Neural progenitor cell (in vitro differentiated cells): ENCODE data around the gene OAS1. TPM values are rescaled to one million over a fixed set of nuclear protein-coding genes. Genes with fewer than 3 reads are reported as not detected.

Source experiments
- DNase-seq: peaks from one replicate; pipeline ENCODE4 v3.0.0-alpha.2; 2016; ENCODE audit warnings: low spot score
- H2AFZ ChIP-seq: fragments of 200-600 bp; sonication (generic); replicated peaks from 2 replicates; pipeline ENCODE4 v1.6.1; 2016; ENCODE audit warnings: antibody characterized with exemption
- H3F3A ChIP-seq: fragments of 200-600 bp; sonication (generic); 2 replicates; pipeline ENCODE4 v1.6.1; 2016; ENCODE audit warnings: antibody characterized with exemption, low read depth
- H3K27ac ChIP-seq: fragments of 200-600 bp; sonication (generic); 2 replicates; pipeline ENCODE4 v1.5.1; 2016; ENCODE audit warnings: mild to moderate bottlenecking
- H3K27me3 ChIP-seq: fragments of 200-600 bp; sonication (generic); 2 replicates; pipeline ENCODE4 v1.6.1; 2016; ENCODE audit warnings: mild to moderate bottlenecking, moderate library complexity
- H3K36me3 ChIP-seq: fragments of 200-600 bp; sonication (generic); 2 replicates; pipeline ENCODE4 v1.5.1; 2016
- H3K4me1 ChIP-seq: fragments of 200-600 bp; sonication (generic); 2 replicates; pipeline ENCODE4 v1.6.1; 2016; ENCODE audit warnings: mixed run types
- H3K4me2 ChIP-seq: fragments of 200-600 bp; sonication (generic); 2 replicates; pipeline ENCODE4 v1.6.1; 2016
- H3K4me3 ChIP-seq: fragments of 200-600 bp; sonication (generic); 2 replicates; pipeline ENCODE4 v1.5.1; 2016
- H3K79me2 ChIP-seq: fragments of 200-600 bp; sonication (generic); 2 replicates; pipeline ENCODE4 v1.6.1; 2016; ENCODE audit warnings: low read depth
- H3K9ac ChIP-seq: fragments of 200-600 bp; sonication (generic); 2 replicates; pipeline ENCODE4 v1.6.1; 2016
- H3K9me3 ChIP-seq: fragments of 200-600 bp; sonication (generic); 2 replicates; pipeline ENCODE4 v1.5.1; 2016; ENCODE audit warnings: low read depth
- H4K20me1 ChIP-seq: fragments of 200-600 bp; sonication (generic); 2 replicates; pipeline ENCODE4 v1.6.1; 2016; ENCODE audit warnings: low read depth
- H3K27ac Mint-ChIP-seq: 3 replicates; pipeline ENCODE4 v1.8.0; 2021; ENCODE audit warnings: mixed read lengths
- H3K27me3 Mint-ChIP-seq: 2 replicates; pipeline ENCODE4 v1.8.0; 2022; ENCODE audit warnings: low read depth, mild to moderate bottlenecking, inconsistent platforms, moderate library complexity, mixed read lengths; ENCODE audit not compliant: insufficient read depth
- H3K36me3 Mint-ChIP-seq: 3 replicates; pipeline ENCODE4 v1.8.0; 2021; ENCODE audit warnings: mixed read lengths
- H3K4me1 Mint-ChIP-seq: 3 replicates; pipeline ENCODE4 v1.8.0; 2021; ENCODE audit warnings: mixed read lengths
- H3K4me3 Mint-ChIP-seq: 3 replicates; pipeline ENCODE4 v1.8.0; 2021; ENCODE audit warnings: mild to moderate bottlenecking, moderate library complexity, mixed read lengths
- H3K9me3 Mint-ChIP-seq: 3 replicates; pipeline ENCODE4 v1.8.0; 2020; ENCODE audit warnings: mixed read lengths
- CTCF ChIP-seq: fragments of 200-600 bp; sonication (generic); IDR thresholded peaks from 2 replicates; pipeline ENCODE4 v1.5.1; 2017; ENCODE audit warnings: antibody characterized with exemption, mild to moderate bottlenecking
- EZH2 ChIP-seq: fragments of 200-600 bp; sonication (generic); IDR thresholded peaks from 2 replicates; pipeline ENCODE4 v1.6.1; 2017; ENCODE audit warnings: antibody characterized with exemption, mild to moderate bottlenecking, moderate library complexity
- EZH2phosphoT487 ChIP-seq: fragments of 200-600 bp; sonication (generic); IDR thresholded peaks from 2 replicates; pipeline ENCODE4 v1.6.1; 2017; ENCODE audit warnings: antibody characterized with exemption
- total RNA-seq: library from RNA; depleted of rRNA; stranded (reverse); fragments of >200 nt; gene quantifications from 2 replicates; pipeline ENCODE4 v1.2.3, GENCODE V29; 2015; ENCODE audit warnings: low replicate concordance

OAS1 gene
- total RNA-seq, 1 donor from 2014 or later: not detected

- H2AFZ ChIP-seq: no peak overlapping the region
- Mint-ChIP-seq H3K27ac (no peak overlapping the region), H3K27me3 (peaks cover 5% of the 10 kb centered on the region), H3K4me3 (no peak overlapping the region), H3K9me3 (peaks cover 12% of the 10 kb centered on the region), H3K4me1 (peaks cover 15% of the 10 kb centered on the region), H3K36me3 (no peaks in the 10 kb centered on the region)
- no peaks in the 10 kb centered on the region for H3K9me3 ChIP-seq
- no peaks in the 10 kb centered on the region for H3K79me2 ChIP-seq
- H3K4me2 ChIP-seq: no peak overlapping the region
- H3K36me3 ChIP-seq: no peaks in the 10 kb centered on the region
- no peaks in the 10 kb centered on the region for H3K27me3 ChIP-seq
- no peaks in the 10 kb centered on the region for H4K20me1 ChIP-seq
- no peak for DNase-seq
- H3K27ac ChIP-seq: no peak overlapping the region
- TF ChIP-seq CTCF (no peak), EZH2phosphoT487 (no peak)
- H3K9ac ChIP-seq: no peak overlapping the region
- H3K4me3 ChIP-seq: no peak overlapping the region
- peaks cover 17% of the 10 kb centered on the region for H3F3A ChIP-seq
- H3K4me1 ChIP-seq: peaks cover 15% of the 10 kb centered on the region
These were observed 23.0 kb downstream of the OAS1 start for GRCh38 chr12:112929715-112930114.

- no peaks in the 10 kb centered on the region for H3K36me3 Mint-ChIP-seq
- Histone ChIP-seq H3K27ac (no peak overlapping the region), H3K27me3 (no peaks in the 10 kb centered on the region), H3K36me3 (no peaks in the 10 kb centered on the region), H3K4me1 (peaks cover 15% of the 10 kb centered on the region), H3K79me2 (no peaks in the 10 kb centered on the region), H3K4me3 (no peak overlapping the region), H3K9ac (no peak overlapping the region), H3K4me2 (no peak overlapping the region), H4K20me1 (no peaks in the 10 kb centered on the region), H2AFZ (no peak overlapping the region), H3K9me3 (no peaks in the 10 kb centered on the region), H3F3A (peaks cover 17% of the 10 kb centered on the region)
- no peak overlapping the region for H3K4me3 Mint-ChIP-seq
- peaks cover 5% of the 10 kb centered on the region for H3K27me3 Mint-ChIP-seq
- H3K4me1 Mint-ChIP-seq: peaks cover 15% of the 10 kb centered on the region
- H3K27ac Mint-ChIP-seq: no peak overlapping the region
- peaks cover 12% of the 10 kb centered on the region for H3K9me3 Mint-ChIP-seq
- DNase-seq: no peak
- TF ChIP-seq CTCF: no peak
- no peak for TF ChIP-seq EZH2phosphoT487
- TF ChIP-seq EZH2: no peak
These were observed 23.6 kb downstream of the OAS1 start for GRCh38 chr12:112930350-112930749.

- Histone ChIP-seq H3K27me3 (peaks cover 17% of the 10 kb centered on the region), H4K20me1 (no peaks in the 10 kb centered on the region), H3K27ac (no peak overlapping the region), H3K79me2 (no peaks in the 10 kb centered on the region), H3K9ac (no peak overlapping the region), H2AFZ (no peak overlapping the region), H3F3A (peaks cover 17% of the 10 kb centered on the region), H3K36me3 (no peaks in the 10 kb centered on the region), H3K4me3 (peak overlapping the region; percentile 27), H3K4me2 (peak overlapping the region; percentile 65), H3K9me3 (no peaks in the 10 kb centered on the region), H3K4me1 (peaks cover 15% of the 10 kb centered on the region)
- H3K27me3 Mint-ChIP-seq: peaks cover 5% of the 10 kb centered on the region
- no peak overlapping the region for H3K4me3 Mint-ChIP-seq
- H3K36me3 Mint-ChIP-seq: no peaks in the 10 kb centered on the region
- DNase-seq: peak; percentile 87
- H3K9me3 Mint-ChIP-seq: peaks cover 4% of the 10 kb centered on the region
- H3K4me1 Mint-ChIP-seq: peaks cover 11% of the 10 kb centered on the region
- no peak overlapping the region for H3K27ac Mint-ChIP-seq
- TF ChIP-seq CTCF (no peak), EZH2phosphoT487 (peak; percentile 47)
These were observed 25.8 kb downstream of the OAS1 start for GRCh38 chr12:112932485-112933128.
